ENCODE data around the gene ATP6V1F. TPM values are rescaled to one million over a fixed set of nuclear protein-coding genes. Genes with fewer than 3 reads are reported as not detected.

ATP6V1F gene
- total RNA-seq, 1 experiment from 2014 or later: 168 TPM

- no peak for DNase-seq (ENCODE audit: low read depth)
- in situ Hi-C loops (cut with HindIII; ENCODE audit: low pct_unique_long_range_greater_than_20kb, low sequenced_read_pairs): no loop called here
Observed at GRCh38 chr7:128833148-128833945, 29.3 kb upstream of the ATP6V1F start.

DNA sequence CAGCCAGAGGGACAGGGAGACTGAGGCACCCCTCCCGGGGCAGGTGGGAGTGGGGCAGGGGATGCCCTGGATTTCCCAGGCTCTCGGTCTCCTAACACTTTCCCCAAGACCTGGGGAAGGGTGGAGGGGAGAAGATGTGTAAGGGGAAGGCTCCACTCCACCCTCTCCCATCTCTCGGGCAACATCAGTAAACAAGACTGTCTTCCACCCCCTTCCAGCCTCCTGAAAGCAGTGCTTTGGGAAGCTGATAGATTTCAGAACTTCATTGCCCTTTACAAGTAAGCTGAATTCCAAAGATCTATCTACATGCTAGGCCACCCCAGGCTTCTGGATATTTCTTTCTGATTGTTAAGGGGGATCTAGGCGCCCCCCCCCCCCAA, 28.7 kb upstream of the ATP6V1F start:
- in situ Hi-C loops (cut with HindIII; ENCODE audit: low pct_unique_long_range_greater_than_20kb, low sequenced_read_pairs): no loop called here
- DNase-seq (ENCODE audit: low read depth): no peak

DNA sequence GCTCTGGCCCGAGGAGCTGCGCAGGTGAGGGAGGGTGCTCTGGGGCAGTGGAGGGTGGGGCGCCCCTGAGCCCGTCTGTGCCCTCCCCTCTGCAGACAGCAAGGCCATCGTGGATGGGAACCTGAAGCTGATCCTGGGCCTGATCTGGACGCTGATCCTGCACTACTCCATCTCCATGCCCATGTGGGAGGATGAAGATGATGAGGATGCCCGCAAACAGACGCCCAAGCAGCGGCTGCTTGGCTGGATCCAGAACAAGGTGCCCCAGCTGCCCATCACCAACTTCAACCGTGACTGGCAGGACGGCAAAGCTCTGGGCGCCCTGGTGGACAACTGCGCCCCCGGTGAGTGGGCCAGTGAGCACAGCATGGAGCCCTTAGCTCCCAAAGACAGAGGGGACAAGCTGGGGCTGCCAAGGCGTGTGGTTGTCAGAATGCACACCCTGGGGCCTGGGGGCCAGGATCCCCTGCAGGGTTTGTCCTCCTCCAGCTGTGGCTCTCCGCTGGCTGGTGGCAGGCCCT, 27.4 kb upstream of the ATP6V1F start:
- no peak for DNase-seq (ENCODE audit: low read depth)
- in situ Hi-C loops (cut with HindIII; ENCODE audit: low pct_unique_long_range_greater_than_20kb, low sequenced_read_pairs): no loop called here

DNA sequence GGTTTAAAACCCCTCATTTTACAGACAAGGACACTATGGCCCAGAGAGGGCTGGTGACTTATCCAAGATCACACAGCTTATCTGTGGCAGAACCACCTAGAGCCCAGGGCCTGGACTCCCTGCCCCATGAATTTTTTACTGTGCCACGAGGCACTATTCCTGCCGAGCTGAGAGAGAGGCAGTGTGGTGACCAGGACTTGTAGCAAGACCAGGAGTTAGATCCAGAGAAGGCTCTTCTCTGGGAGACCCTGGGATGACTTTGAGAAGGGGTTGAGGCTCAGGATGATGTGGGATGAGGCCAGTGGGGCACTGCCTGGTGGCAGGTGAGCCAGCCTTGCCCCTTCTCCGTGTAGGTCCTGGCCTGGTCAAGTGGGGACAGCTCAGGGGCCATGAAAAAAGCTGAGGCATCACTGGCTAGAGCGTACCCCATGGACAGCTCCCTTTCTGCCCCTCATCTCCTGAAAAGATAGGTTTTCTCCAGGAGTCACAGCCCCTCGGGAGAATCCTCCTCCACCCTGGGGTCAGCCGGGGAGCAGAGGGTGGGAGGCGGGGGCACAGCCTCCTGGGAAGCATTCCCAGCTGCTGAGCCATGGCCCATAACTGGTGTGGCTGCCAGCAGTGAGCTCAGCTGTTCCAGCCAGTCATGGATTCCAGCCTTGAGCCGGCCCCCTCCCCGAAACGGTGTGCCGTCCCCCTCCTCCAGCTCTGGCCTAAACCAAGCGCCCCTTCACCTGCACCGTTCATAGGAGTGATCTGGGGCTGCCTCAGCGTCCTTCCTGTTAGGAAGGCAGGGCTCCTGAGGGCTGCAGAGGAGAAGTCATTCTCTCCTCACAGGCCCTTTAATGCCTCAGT, 26.6 kb upstream of the ATP6V1F start:
- DNase-seq (ENCODE audit: low read depth): no peak
- in situ Hi-C loops (cut with HindIII; ENCODE audit: low pct_unique_long_range_greater_than_20kb, low sequenced_read_pairs): no loop called here

GRCh38 chr7:128836729-128837348, 25.8 kb upstream of the ATP6V1F start:
- no peak for DNase-seq (ENCODE audit: low read depth)
- in situ Hi-C loops (cut with HindIII; ENCODE audit: low pct_unique_long_range_greater_than_20kb, low sequenced_read_pairs): no loop called here

DNA sequence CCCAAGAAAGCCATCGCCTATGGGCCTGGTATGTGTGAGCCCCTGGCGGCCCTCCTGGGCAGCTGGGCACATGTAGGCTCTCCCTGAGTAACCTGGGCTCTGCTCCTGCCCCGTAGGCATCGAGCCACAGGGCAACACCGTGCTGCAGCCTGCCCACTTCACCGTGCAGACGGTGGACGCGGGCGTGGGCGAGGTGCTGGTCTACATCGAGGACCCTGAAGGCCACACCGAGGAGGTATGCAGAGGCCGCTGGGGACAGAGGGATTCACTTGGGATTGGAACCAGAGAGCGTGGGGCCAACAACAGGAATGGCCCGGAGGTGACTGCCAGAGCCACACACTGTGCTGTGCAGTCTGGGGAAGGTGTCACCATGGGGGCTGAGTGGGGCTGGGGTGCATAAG, 25.1 kb upstream of the ATP6V1F start:
- DNase-seq (ENCODE audit: low read depth): no peak
- in situ Hi-C loops (cut with HindIII; ENCODE audit: low pct_unique_long_range_greater_than_20kb, low sequenced_read_pairs): no loop called here

- no peak for DNase-seq (ENCODE audit: low read depth)
- in situ Hi-C loops (cut with HindIII; ENCODE audit: low pct_unique_long_range_greater_than_20kb, low sequenced_read_pairs): no loop called here
Observed at GRCh38 chr7:128838109-128838779, 24.4 kb upstream of the ATP6V1F start.

GRCh38 chr7:128838981-128839731, 23.5 kb upstream of the ATP6V1F start:
- in situ Hi-C loops (cut with HindIII; ENCODE audit: low pct_unique_long_range_greater_than_20kb, low sequenced_read_pairs): no loop called here
- no peak for DNase-seq (ENCODE audit: low read depth)

GRCh38 chr7:128839751-128840177, 22.9 kb upstream of the ATP6V1F start:
- no peak for DNase-seq (ENCODE audit: low read depth)
- in situ Hi-C loops (cut with HindIII; ENCODE audit: low pct_unique_long_range_greater_than_20kb, low sequenced_read_pairs): no loop called here

GRCh38 chr7:128840326-128841170, 22.1 kb upstream of the ATP6V1F start:
- in situ Hi-C loops (cut with HindIII; ENCODE audit: low pct_unique_long_range_greater_than_20kb, low sequenced_read_pairs): no loop called here
- no peak for DNase-seq (ENCODE audit: low read depth)

DNA sequence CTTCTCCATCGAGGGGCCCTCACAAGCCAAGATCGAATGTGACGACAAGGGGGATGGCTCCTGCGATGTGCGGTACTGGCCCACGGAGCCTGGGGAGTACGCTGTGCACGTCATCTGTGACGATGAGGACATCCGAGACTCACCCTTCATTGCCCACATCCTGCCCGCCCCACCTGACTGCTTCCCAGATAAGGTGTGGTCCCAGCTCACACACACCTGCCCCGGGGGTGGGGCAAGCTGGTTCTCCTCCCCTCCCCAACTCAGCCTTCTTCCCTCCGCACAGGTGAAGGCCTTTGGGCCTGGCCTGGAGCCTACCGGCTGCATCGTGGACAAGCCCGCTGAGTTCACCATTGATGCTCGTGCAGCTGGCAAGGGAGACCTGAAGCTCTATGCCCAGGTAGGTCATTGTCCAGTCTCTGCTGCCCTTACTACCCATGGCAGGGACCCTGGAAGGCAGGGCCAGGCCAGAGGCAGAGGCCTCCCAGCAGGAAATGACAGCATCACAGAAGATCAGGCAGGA, 21.4 kb upstream of the ATP6V1F start:
- DNase-seq (ENCODE audit: low read depth): no peak
- in situ Hi-C loops (cut with HindIII; ENCODE audit: low pct_unique_long_range_greater_than_20kb, low sequenced_read_pairs): no loop called here

DNA sequence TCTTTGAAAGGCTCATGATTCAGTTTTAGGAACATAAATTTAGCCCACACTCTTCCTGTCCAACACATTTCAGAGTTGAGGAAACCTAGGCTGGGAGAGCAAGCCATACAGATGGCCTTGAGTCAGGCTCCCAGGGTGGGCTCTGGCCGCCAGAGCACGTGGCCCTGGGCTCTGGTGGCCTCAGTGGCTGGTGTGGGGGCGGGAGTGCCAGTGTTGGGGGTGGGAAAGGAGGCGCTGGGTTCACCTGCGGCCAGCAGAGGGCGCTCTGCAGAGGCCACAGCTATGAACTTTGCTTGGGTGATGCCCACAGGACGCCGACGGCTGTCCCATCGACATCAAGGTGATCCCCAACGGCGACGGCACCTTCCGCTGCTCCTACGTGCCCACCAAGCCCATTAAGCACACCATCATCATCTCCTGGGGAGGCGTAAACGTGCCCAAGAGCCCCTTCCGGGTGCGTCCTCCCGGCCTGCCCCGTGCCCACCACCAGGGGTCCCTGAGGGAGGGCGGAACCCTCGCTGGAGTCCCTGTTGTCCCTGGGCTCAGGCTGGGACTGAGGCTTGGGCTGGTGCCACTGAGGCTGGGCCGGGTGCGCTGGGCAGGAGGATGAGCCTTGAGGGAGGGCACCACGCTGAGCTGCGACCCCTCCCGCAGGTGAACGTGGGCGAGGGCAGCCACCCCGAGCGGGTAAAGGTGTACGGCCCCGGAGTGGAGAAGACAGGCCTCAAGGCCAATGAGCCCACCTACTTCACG, 20.6 kb upstream of the ATP6V1F start:
- DNase-seq (ENCODE audit: low read depth): no peak
- in situ Hi-C loops (cut with HindIII; ENCODE audit: low pct_unique_long_range_greater_than_20kb, low sequenced_read_pairs): no loop called here

GRCh38 chr7:128842674-128843641, 19.7 kb upstream of the ATP6V1F start:
- in situ Hi-C loops (cut with HindIII; ENCODE audit: low pct_unique_long_range_greater_than_20kb, low sequenced_read_pairs): no loop called here
- DNase-seq (ENCODE audit: low read depth): no peak

DNA sequence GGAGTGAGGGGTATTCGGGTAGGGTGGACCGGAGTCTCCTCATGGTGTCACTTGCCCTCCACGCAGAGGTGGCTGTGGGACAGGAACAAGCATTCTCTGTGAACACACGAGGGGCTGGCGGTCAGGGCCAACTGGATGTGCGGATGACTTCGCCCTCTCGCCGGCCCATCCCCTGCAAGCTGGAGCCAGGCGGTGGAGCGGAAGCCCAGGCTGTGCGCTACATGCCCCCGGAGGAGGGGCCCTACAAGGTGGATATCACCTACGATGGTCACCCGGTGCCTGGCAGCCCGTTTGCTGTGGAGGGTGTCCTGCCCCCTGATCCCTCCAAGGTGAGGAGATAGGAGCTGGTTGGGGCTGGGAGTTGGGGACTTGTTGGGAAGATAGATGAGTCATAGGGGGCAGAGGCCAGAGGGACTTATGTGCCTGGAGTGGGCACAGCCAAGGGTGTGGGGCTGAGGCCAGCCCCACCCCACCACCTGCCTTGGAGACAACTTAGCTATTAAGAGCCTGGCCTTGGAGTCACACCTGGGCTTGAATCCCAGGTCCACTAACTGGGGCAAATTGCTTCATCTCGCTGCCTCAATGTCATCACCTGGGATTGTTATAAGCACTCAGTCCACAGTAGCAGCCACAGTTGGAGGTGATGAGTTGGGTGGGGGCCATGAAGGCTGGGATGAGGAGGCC, 18.6 kb upstream of the ATP6V1F start:
- in situ Hi-C loops (cut with HindIII; ENCODE audit: low pct_unique_long_range_greater_than_20kb, low sequenced_read_pairs): no loop called here
- no peak for DNase-seq (ENCODE audit: low read depth)
